ENCODE results near the gene TAPT1.
A peak's percentile ranks its signal among the peaks of the same experiment; 100 is the strongest.

Gene TAPT1

DNA sequence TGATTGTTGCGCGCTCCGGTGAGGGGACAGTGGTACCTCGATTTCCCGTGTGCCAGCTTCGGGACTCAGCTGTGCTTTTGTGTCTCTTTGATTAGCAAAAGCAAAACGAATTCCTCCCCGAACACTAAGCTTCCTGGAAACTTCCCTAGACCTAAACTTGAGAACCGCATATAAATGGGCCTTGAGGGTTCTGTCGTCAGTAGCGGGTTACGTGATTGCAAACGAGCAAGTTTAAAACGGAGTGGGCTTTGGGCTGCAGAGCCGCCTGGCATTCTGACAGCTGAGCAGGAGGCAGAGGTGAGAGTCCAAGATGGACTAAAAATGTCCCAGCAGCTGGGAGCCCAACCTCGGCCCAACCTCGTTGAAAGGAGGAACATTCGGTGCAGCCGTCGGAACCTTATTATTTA lies 1.2 kb upstream of the TAPT1 start:
- DNase-seq (ENCODE audit: low read depth) = no peak
- peak overlapping the region; percentile 94 for H3K4me3 ChIP-seq (ENCODE audit: low read depth, low read length)
- TF ChIP-seq, protein P1, sequence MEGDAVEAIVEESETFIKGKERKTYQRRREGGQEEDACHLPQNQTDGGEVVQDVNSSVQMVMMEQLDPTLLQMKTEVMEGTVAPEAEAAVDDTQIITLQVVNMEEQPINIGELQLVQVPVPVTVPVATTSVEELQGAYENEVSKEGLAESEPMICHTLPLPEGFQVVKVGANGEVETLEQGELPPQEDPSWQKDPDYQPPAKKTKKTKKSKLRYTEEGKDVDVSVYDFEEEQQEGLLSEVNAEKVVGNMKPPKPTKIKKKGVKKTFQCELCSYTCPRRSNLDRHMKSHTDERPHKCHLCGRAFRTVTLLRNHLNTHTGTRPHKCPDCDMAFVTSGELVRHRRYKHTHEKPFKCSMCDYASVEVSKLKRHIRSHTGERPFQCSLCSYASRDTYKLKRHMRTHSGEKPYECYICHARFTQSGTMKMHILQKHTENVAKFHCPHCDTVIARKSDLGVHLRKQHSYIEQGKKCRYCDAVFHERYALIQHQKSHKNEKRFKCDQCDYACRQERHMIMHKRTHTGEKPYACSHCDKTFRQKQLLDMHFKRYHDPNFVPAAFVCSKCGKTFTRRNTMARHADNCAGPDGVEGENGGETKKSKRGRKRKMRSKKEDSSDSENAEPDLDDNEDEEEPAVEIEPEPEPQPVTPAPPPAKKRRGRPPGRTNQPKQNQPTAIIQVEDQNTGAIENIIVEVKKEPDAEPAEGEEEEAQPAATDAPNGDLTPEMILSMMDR (IDR thresholded peaks at IDR 0.05; ENCODE audit: low read depth, low read length, missing control alignments) = no peak

DNA sequence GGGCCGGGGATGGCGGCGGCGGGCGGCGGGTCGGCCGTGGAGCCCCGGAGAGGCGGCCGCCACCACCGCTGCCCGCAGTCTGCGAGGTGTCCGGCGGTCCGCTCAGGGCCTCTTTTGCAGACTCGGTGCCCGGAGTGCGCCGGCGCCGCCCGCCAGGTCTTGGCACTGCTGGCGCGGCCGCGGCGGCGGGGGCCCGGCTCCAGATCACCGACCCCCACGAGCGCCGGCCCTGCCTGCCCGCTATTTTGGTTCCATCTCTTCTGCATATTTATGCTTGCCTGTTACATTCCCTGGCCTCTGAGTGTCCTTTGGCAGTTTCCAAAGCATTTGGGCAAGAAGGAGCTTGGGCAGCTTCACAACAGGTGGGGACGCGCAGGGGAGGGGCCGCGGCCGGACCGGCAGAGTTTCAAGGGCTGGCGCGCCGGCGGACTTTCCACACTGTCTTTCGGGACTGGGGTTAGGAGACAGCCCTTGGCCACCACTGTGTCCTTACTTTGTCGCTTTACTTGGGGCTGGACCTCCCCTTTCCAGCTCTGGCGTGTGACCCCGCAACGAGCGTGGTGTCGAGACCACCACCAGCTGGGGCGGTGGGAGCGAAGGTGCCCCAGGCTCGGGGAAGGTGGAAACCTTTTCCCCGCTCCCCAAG lies 668 bp upstream of the TAPT1 start:
- no peak for DNase-seq (ENCODE audit: low read depth)
- TF ChIP-seq, protein P1 (IDR thresholded peaks at IDR 0.05; ENCODE audit: low read depth, low read length, missing control alignments) = no peak
- peak overlapping the region; percentile 94 for H3K4me3 ChIP-seq (ENCODE audit: low read depth, low read length)

DNA sequence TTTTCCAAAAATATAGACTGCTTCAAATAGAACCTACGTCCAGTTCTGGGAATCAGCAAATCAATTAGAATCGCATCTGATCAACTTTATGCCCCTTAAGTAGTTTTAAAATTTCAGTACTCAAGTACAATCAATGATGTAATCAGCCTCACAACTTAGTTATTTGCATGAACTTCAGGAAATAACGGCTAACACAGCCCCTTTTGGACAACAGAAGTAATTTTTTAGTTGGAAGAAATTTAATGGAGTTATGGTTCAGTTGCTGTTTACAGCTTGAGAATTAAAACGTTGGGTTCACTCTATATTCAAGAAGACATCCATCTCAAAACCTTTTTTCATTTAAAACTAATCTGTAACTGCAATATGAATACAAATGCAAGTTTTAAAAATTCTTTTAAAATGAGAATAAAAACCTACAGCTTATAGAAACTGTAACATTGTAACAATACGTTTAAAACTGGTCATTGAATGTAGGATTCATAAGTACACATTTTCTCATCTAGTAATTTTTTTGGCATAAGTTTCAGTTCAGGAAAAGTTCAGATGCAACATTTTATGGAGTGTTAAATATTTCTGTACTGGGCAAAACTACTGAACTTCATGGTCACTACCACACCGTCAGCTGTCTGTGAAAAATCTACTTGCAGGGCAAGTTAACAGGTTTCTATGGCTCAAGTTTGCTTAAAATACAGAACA lies 956 bp downstream of the TAPT1 start:
- TF ChIP-seq, protein P1 (IDR thresholded peaks at IDR 0.05; ENCODE audit: low read depth, low read length, missing control alignments) = no peak
- no peak for DNase-seq (ENCODE audit: low read depth)
- peak overlapping the region; percentile 86 for H3K4me3 ChIP-seq (ENCODE audit: low read depth, low read length)

DNA sequence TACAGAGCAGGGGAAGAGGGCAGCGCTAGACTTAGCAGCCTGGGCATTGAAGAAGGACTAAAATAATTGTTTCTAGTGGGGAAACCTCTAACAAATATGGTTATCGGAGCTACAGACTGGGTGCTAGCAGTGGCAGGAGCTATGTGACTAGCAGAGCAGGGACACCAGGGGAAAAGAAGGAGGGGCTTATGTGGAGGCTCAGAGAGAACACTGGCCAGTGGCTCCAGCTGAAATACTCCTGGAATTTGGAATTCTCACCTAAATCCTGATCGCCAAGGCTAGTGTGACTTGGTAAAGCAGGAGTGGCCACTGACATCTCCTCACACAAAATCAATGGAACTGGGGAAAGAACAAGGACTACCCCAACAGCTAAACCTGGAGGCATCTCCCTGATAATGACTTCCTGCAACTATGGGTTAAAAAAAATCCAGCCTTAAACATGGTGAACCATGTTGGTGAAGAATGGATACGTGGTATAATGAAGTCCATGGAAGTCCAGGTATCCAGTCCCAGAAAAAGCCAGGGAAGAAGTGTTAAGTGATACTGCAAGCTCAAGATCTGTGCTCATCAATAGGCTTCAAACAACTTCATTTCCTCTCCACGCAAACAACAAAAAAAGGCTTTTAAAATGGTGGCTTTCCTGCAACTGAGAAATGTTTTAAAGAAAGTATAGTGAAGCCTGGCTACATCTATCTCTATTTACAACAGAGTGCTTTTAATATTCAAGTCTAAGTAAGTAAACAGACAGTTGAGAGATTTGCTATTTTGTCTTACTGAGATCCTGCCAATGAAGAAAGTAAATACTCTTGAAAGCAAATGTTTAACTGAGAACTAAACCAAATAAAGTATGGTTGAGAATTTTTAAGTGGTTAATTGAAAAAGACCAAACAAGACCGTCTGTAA lies 1.8 kb downstream of the TAPT1 start:
- DNase-seq (ENCODE audit: low read depth) = no peak
- peak overlapping the region; percentile 86; the same call in 1 of the 2 replicates for H3K4me3 ChIP-seq (ENCODE audit: low read depth, low read length)
- TF ChIP-seq, protein P1 (IDR thresholded peaks at IDR 0.05; ENCODE audit: low read depth, low read length, missing control alignments) = no peak

DNA sequence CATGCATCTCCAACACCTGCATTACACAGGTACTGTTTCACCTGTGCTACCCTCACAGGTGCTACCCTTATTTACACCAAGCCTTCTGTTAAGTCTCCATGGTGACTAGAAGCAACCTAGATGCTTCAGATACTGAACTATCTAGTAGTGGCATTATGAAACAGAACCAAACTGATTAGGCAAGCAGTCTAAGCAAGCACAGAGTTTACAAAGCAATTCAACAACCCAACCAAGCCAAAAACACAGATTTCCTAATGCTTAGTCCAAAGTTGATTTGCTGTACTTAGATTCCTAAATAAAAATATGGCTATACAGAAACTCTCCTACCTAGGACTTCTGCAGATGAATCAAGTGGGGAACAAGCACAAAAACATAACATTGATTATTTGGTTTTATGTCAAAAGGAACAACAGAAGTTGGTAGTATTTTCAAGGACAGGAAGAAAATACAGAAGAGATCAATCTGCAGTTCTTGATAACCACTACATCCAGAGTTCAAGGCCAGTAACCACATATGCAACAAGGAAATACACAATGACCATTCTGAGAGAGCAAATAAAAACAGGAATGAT lies 3.2 kb downstream of the TAPT1 start:
- DNase-seq (ENCODE audit: low read depth) = no peak
- TF ChIP-seq, protein P1 (IDR thresholded peaks at IDR 0.05; ENCODE audit: low read depth, low read length, missing control alignments) = no peak
- H3K4me3 ChIP-seq (ENCODE audit: low read depth, low read length) = no peak overlapping the region

DNA sequence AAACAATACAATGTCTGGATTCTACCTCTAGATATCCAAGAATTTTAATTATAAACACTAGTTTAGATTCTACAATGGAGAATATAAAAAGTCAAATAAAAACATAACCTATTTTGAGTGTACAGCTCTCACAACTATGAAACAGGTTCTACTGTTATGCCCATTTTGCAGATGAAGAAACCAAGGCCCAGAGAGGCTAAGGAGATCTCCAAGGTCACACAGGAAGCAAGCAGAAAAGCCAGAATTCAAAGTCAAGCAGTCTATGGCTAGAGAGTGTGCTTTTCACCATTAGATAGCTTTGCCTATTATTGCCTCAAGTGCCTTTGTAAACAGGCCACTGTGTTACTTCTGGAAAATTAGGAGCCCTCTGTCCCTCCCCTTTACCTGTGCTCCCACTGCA lies 7.3 kb downstream of the TAPT1 start:
- TF ChIP-seq, protein P1 (IDR thresholded peaks at IDR 0.05; ENCODE audit: low read depth, low read length, missing control alignments) = no peak
- no peak for DNase-seq (ENCODE audit: low read depth)
- H3K4me3 ChIP-seq (ENCODE audit: low read depth, low read length) = no peak overlapping the region

Data from GM12864 (cell line).